ENCODE measurements around the gene GLB1L.

GLB1L gene

GRCh38 chr2:219199470-219200211 lies 45.6 kb downstream of the GLB1L start:
- H3K27ac ChIP-seq: no peak overlapping the region
- TF ChIP-seq ZFX (IDR thresholded peaks at IDR 0.05): no peak

- no peak overlapping the region for H3K27ac ChIP-seq
- TF ChIP-seq ZFX (IDR thresholded peaks at IDR 0.05) (no peak), CTCF (conservative IDR thresholded peaks at IDR 0.05) (no peak)
These were observed 46.3 kb downstream of the GLB1L start for GRCh38 chr2:219198974-219199373.

- H3K27ac ChIP-seq: no peak overlapping the region
- TF ChIP-seq ZFX (IDR thresholded peaks at IDR 0.05) (no peak), CTCF (conservative IDR thresholded peaks at IDR 0.05) (no peak)
These were observed 47.9 kb downstream of the GLB1L start for GRCh38 chr2:219197388-219197787.

DNA sequence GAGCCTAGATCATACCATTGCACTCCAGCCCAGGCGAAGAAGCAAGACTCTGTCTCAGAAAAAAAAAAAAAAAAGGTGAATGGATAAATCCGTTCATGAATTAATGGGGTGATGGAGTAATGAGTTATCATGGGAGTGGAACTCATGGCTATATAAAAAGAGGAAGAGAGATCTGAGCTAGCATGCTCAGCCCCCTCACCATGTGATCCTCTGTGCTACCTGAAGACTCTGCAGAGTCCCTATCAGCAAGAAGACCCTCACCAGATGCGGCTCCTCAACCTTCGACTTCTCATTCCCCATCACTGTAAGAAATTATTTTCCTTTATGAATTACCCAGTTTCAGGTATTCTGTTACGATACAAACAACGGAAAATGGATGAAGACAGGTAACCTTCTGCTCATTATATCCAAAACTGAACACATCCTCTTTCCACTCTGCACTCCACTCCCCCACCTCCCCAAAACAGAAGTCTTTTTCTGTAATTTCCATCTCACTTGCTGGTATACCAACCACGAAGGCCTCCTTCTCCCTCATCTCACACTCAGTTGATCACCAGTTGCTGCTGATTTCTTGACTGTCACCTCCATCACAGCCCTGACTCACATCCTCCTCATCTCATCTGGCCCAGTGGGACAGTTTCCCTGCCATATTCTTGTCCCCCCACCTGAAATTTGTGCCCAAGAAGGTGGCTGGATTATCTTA lies 58.3 kb downstream of the GLB1L start:
- TF ChIP-seq CTCF (conservative IDR thresholded peaks at IDR 0.05) (no peak), ZFX (IDR thresholded peaks at IDR 0.05) (no peak)
- no peak overlapping the region for H3K27ac ChIP-seq
